IMR-90 (cell line): ENCODE measurements around the gene BTBD2. TPM values are rescaled to one million over a fixed set of nuclear protein-coding genes. Genes with fewer than 3 reads are reported as not detected.

Experiments
- ATAC-seq: fragments of 200-7000 bp; cut with Tn5 transposase; 2 replicates; pipeline ENCODE4 v1.9.1; 2020; ENCODE audit warnings: low read depth, mild to moderate bottlenecking, moderate library complexity
- BruUV-seq: library from RNA; stranded (reverse); fragments of 400-500 nt; replicated peaks from 2 replicates; lab custom pipeline; 2021; lab: Mats Ljungman, UMichigan
- CTCF ChIA-PET: fragments of 300-600 bp; formaldehyde crosslinking; extraction: SDS; loops from one replicate; lab custom pipeline; 2021; ENCODE audit warnings: antibody characterized with exemption; lab: Yijun Ruan, JAX
- POLR2A ChIA-PET: fragments of 300-600 bp; sonication (Branson Sonifier 250); formaldehyde crosslinking; loops from one replicate; lab custom pipeline; 2022; ENCODE audit warnings: antibody characterized with exemption; ENCODE audit not compliant: unreplicated experiment; lab: Charles Lee
- DNase-seq: peaks from one replicate; pipeline ENCODE4 v3.0.0; 2013
- H2AFZ ChIP-seq: replicated peaks from 2 replicates; pipeline ENCODE3; 2013; ENCODE audit warnings: low read length, mild to moderate bottlenecking; ENCODE audit not compliant: poor library complexity
- H2AK5ac ChIP-seq: 2 replicates; pipeline ENCODE4 v1.6.1; 2013; ENCODE audit warnings: low read depth, low read length, inconsistent platforms
- H2AK9ac ChIP-seq: replicated peaks from 2 replicates; pipeline ENCODE3; 2013; ENCODE audit warnings: mild to moderate bottlenecking, low read depth, low read length, moderate library complexity; ENCODE audit not compliant: poor library complexity
- H2BK120ac ChIP-seq: 2 replicates; pipeline ENCODE4 v1.6.1; 2013; ENCODE audit warnings: low read depth, low read length, inconsistent platforms
- H2BK15ac ChIP-seq: 3 replicates; pipeline ENCODE4 v1.6.1; 2013; ENCODE audit warnings: low read depth, low read length, inconsistent platforms
- H2BK20ac ChIP-seq: 2 replicates; pipeline ENCODE4 v1.6.1; 2013; ENCODE audit warnings: low read depth, mild to moderate bottlenecking, inconsistent platforms, low read length, moderate library complexity
- H2BK5ac ChIP-seq: 2 replicates; pipeline ENCODE4 v1.6.1; 2013; ENCODE audit warnings: mild to moderate bottlenecking, low read depth, low read length, inconsistent platforms; ENCODE audit not compliant: poor library complexity, severe bottlenecking
- H3K14ac ChIP-seq: replicated peaks from 2 replicates; pipeline ENCODE4 v1.6.1; 2013; ENCODE audit warnings: low read depth, low read length, inconsistent platforms
- H3K18ac ChIP-seq: 2 replicates; pipeline ENCODE4 v1.6.1; 2013; ENCODE audit warnings: low read depth, low read length, control low read depth
- H3K23ac ChIP-seq: 2 replicates; pipeline ENCODE4 v1.6.1; 2013; ENCODE audit warnings: low read depth, low read length, inconsistent platforms
- H3K27ac ChIP-seq: 2 replicates; pipeline ENCODE4 v1.5.1; 2013; ENCODE audit warnings: mild to moderate bottlenecking, control low read depth, low read length; ENCODE audit not compliant: insufficient read depth
- H3K27me3 ChIP-seq: 2 replicates; pipeline ENCODE4 v1.6.1; 2013; ENCODE audit warnings: low read length; ENCODE audit not compliant: control insufficient read depth, insufficient read depth
- H3K36me3 ChIP-seq: 2 replicates; pipeline ENCODE4 v1.6.1; 2013; ENCODE audit warnings: low read length, mixed read lengths; ENCODE audit not compliant: control insufficient read depth, insufficient read depth
- H3K4ac ChIP-seq: 2 replicates; pipeline ENCODE4 v1.6.1; 2013; ENCODE audit warnings: low read depth, low read length, inconsistent platforms
- H3K4me1 ChIP-seq: 2 replicates; pipeline ENCODE4 v1.6.1; 2013; ENCODE audit warnings: low read length, mixed read lengths; ENCODE audit not compliant: control insufficient read depth, insufficient read depth
- H3K4me2 ChIP-seq: 2 replicates; pipeline ENCODE4 v1.6.1; 2013; ENCODE audit warnings: low read depth, mild to moderate bottlenecking, control low read depth, low read length, moderate library complexity
- H3K4me3 ChIP-seq: 2 replicates; pipeline ENCODE4 v1.5.1; 2013; ENCODE audit warnings: low read depth, mild to moderate bottlenecking, control low read depth, low read length, moderate library complexity; ENCODE audit not compliant: insufficient read depth
- H3K56ac ChIP-seq: 2 replicates; pipeline ENCODE4 v1.6.1; 2013; ENCODE audit warnings: low read length, inconsistent platforms; ENCODE audit not compliant: insufficient read depth; ENCODE audit errors: extremely low read depth
- H3K79me1 ChIP-seq, 2 experiments: 2 replicates each; pipeline ENCODE4 v1.6.1; 2013; ENCODE audit warnings: low read length in 2 of 2, inconsistent platforms in 1 of 2, low read depth in 1 of 2
- H3K9ac ChIP-seq: 2 replicates; pipeline ENCODE4 v1.6.1; 2013; ENCODE audit warnings: low read depth, low read length, control low read depth
- H3K9me1 ChIP-seq: 2 replicates; pipeline ENCODE4 v1.6.1; 2013; ENCODE audit warnings: low read length, inconsistent platforms; ENCODE audit not compliant: insufficient read depth
- H3K9me3 ChIP-seq: 2 replicates; pipeline ENCODE4 v1.6.1; 2013; ENCODE audit warnings: low read length; ENCODE audit not compliant: control insufficient read depth, insufficient read depth
- H4K20me1 ChIP-seq: 2 replicates; pipeline ENCODE4 v1.6.1; 2013; ENCODE audit warnings: low read length, inconsistent platforms; ENCODE audit not compliant: insufficient read depth
- H4K5ac ChIP-seq: 2 replicates; pipeline ENCODE4 v1.6.1; 2013; ENCODE audit warnings: mild to moderate bottlenecking, low read depth, low read length, control low read depth
- H4K8ac ChIP-seq, 2 experiments: 2 replicates each; pipeline ENCODE4 v1.6.1; 2013; ENCODE audit warnings: low read depth in 2 of 2, low read length in 2 of 2, control low read depth in 1 of 2, inconsistent platforms in 1 of 2
- H4K91ac ChIP-seq: 2 replicates; pipeline ENCODE4 v1.6.1; 2013; ENCODE audit warnings: low read depth, low read length, inconsistent platforms; ENCODE audit not compliant: insufficient read depth
- BHLHE40 ChIP-seq: fragments of 150-350 bp; IDR thresholded peaks from 2 replicates; pipeline ENCODE4 v1.6.1; 2016; ENCODE audit warnings: mild to moderate bottlenecking, low read depth, low read length
- CEBPB ChIP-seq: IDR thresholded peaks from 2 replicates; pipeline ENCODE4 v1.6.1; 2012; ENCODE audit warnings: low read depth, low read length, improper control_type of control experiment
- CHD1 ChIP-seq: IDR thresholded peaks from 2 replicates; pipeline ENCODE4 v1.6.1; 2012; ENCODE audit warnings: low read depth, low read length, improper control_type of control experiment
- CTCF ChIP-seq: conservative IDR thresholded peaks from 2 replicates; pipeline ENCODE4 v1.5.1; 2012; ENCODE audit warnings: mild to moderate bottlenecking, low read depth, low read length, improper control_type of control experiment
- ELK1 ChIP-seq: fragments of 150-350 bp; IDR thresholded peaks from 2 replicates; pipeline ENCODE4 v1.6.1; 2016; ENCODE audit warnings: low read depth, mild to moderate bottlenecking, low read length, moderate library complexity, borderline replicate concordance
- FOS ChIP-seq: fragments of 150-350 bp; IDR thresholded peaks from 2 replicates; pipeline ENCODE4 v1.6.1; 2016; ENCODE audit warnings: low read depth, low read length
- MAFK ChIP-seq: IDR thresholded peaks from 2 replicates; pipeline ENCODE4 v1.6.1; 2012; ENCODE audit warnings: low read depth, low read length, improper control_type of control experiment
- MAZ ChIP-seq: IDR thresholded peaks from 2 replicates; pipeline ENCODE4 v1.6.1; 2012; ENCODE audit warnings: low read depth, mild to moderate bottlenecking, low read length, improper control_type of control experiment, moderate library complexity, borderline replicate concordance
- MXI1 ChIP-seq: IDR thresholded peaks from 2 replicates; pipeline ENCODE4 v1.6.1; 2012; ENCODE audit warnings: low read depth, mild to moderate bottlenecking, low read length, moderate library complexity, borderline replicate concordance
- NFE2L2 ChIP-seq: fragments of 150-350 bp; IDR thresholded peaks from 2 replicates; pipeline ENCODE4 v1.6.1; 2016; ENCODE audit warnings: low read depth, mild to moderate bottlenecking, low read length
- POLR2A ChIP-seq: IDR thresholded peaks from 2 replicates; pipeline ENCODE4 v1.6.1; 2012; ENCODE audit warnings: mild to moderate bottlenecking, low read depth, low read length
- RAD21 ChIP-seq: IDR thresholded peaks from 2 replicates; pipeline ENCODE4 v1.6.1; 2012; ENCODE audit warnings: low read length, improper control_type of control experiment
- RCOR1 ChIP-seq: IDR thresholded peaks from 2 replicates; pipeline ENCODE4 v1.6.1; 2012; ENCODE audit warnings: mild to moderate bottlenecking, low read length, improper control_type of control experiment; ENCODE audit not compliant: insufficient replicate concordance
- RFX5 ChIP-seq: IDR thresholded peaks from 2 replicates; pipeline ENCODE4 v1.8.0; 2012; ENCODE audit warnings: low read depth, mild to moderate bottlenecking, low read length, moderate library complexity
- SMC3 ChIP-seq: fragments of 150-350 bp; IDR thresholded peaks from 2 replicates; pipeline ENCODE4 v1.6.1; 2016; ENCODE audit warnings: low read depth, mild to moderate bottlenecking, antibody characterized with exemption, low read length, moderate library complexity
- USF2 ChIP-seq: fragments of 150-350 bp; IDR thresholded peaks from 2 replicates; pipeline ENCODE4 v1.6.1; 2017; ENCODE audit warnings: mild to moderate bottlenecking, antibody characterized with exemption, low read length, low read depth
- WGBS, 2 experiments: methylation state at CpG; one replicate each; pipeline versions ENCODE4 v1.1.5 to v1.1.7; 2013; ENCODE audit warnings: missing lambda C conversion rate in 2 of 2; ENCODE audit not compliant: insufficient read length in 1 of 2; ENCODE audit errors: extremely low coverage in 2 of 2; 5-methylcytosine and 5-hydroxymethylcytosine counted together
- dilution Hi-C: fragments of 300-500 bp; cut with HindIII; formaldehyde crosslinking; loops from one replicate; pipeline ENCODE4 v1.14.3; 2018; ENCODE audit warnings: low sequenced_read_pairs; ENCODE audit not compliant: unreplicated experiment
- in situ Hi-C: fragments of 300-500 bp; cut with MboI; formaldehyde crosslinking; loops from 3 replicates; pipeline ENCODE4 v1.14.3; 2019; ENCODE audit warnings: low sequenced_read_pairs, inconsistent platforms, mixed read lengths
- intact Hi-C: fragments of 100-400 bp; cut with micrococcal nuclease; formaldehyde crosslinking; loops from 2 replicates; pipeline ENCODE4 v1.10.0; 2022
- polyA plus RNA-seq, 3 experiments: library from polyadenylated mRNA; depleted of rRNA; stranded (reverse); fragments of >200 nt; gene quantifications; 2 replicates each; pipeline ENCODE4 v1.2.3, GENCODE V29; 2012; ENCODE audit warnings: low replicate concordance in 1 of 3
- total RNA-seq: library from RNA; depleted of rRNA; stranded (reverse); fragments of >200 nt; gene quantifications from 2 replicates; pipeline ENCODE4 v1.2.3, GENCODE V29; 2012

Gene BTBD2
- total and polyA plus RNA-seq, 2 of the 4 experiments (the other 2 are of a cell fraction) = 24.4 to 65.7 TPM

GRCh38 chr19:2033115-2033824 is 17.8 kb upstream of the BTBD2 start:
- Histone ChIP-seq H3K9me1 (no peaks in the 10 kb centered on the region), H3K9ac (no peak overlapping the region), H3K27ac (no peak overlapping the region), H2AK9ac (peak overlapping the region; percentile 13), H3K79me1 (no peaks in the 10 kb centered on the region), H4K20me1 (no peaks in the 10 kb centered on the region; the same call in 1 of the 2 replicates), H2BK5ac (no peak overlapping the region), H3K56ac (no peak overlapping the region), H3K4me1 (peaks cover 11% of the 10 kb centered on the region), H3K9me3 (peaks cover 7% of the 10 kb centered on the region), H4K5ac (no peak overlapping the region), H4K8ac (no peak overlapping the region; a peak in 1 of 4 replicates), H3K4ac (no peak overlapping the region), H3K4me3 (no peak overlapping the region), H3K14ac (no peak overlapping the region), H3K4me2 (no peak overlapping the region), H2BK20ac (no peak overlapping the region), H2AK5ac (peak overlapping the region; percentile 21; the same call in 1 of the 2 replicates), H2BK15ac (no peak overlapping the region), H3K18ac (no peak overlapping the region), H3K23ac (no peak overlapping the region), H2AFZ (no peak overlapping the region), H3K36me3 (peaks cover 2% of the 10 kb centered on the region; the same call in 1 of the 2 replicates), H3K27me3 (no peaks in the 10 kb centered on the region), H4K91ac (no peak overlapping the region), H2BK120ac (no peak overlapping the region)
- intact Hi-C loops (no loop called here), in situ Hi-C loops (no loop called here), dilution Hi-C loops (no loop called here)
- ATAC-seq = no peak
- POLR2A ChIA-PET = no interaction called here
- CTCF ChIA-PET = no interaction called here
- TF ChIP-seq MXI1 (no peak), CHD1 (no peak), CEBPB (no peak), FOS (no peak), CTCF (no peak), RFX5 (no peak), MAZ (no peak), POLR2A (no peak), ELK1 (no peak), SMC3 (no peak), NFE2L2 (no peak), BHLHE40 (no peak), RCOR1 (no peak), USF2 (no peak), RAD21 (no peak), MAFK (no peak)
- DNase-seq = no peak
- no CpG with 5 or more reads among the region's 6 CpGs for WGBS, 2 experiments
- no TSS peak for BruUV-seq
